ENCODE measurements around the gene MBNL1. TPM values are rescaled to one million over a fixed set of nuclear protein-coding genes. Genes with fewer than 3 reads are reported as not detected.

MBNL1 gene
- total and polyA plus RNA-seq, 2 donors (not counting 3 experiments of a cell fraction or from before 2014, with no cell fraction given), result 179 to 362 TPM

DNA sequence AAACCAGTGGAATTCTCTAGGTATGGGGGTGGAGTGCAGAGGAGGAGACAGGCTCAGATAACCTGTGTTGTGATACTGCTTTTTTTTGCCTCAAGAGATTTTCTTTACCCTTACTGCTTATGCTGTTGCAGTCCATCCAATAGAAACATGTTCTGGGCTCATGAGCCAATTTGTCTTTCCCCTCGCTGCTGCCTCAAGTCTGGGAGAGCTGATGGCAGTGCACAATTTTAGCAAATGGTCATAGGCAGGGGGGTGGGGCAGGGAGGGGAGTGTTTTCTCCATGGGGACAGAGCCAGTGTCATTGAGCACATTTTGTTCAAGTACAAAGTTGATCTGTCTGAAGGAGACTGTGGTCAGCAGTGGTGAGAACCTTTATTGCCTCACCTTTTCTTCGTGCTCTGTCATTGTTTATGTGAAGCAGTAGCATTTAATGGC, 134.9 kb downstream of the MBNL1 start:
- no peak for DNase-seq (ENCODE audit: low read depth, low spot score)
- ChIA-PET POLR2A (no interaction called here), CTCF (no interaction called here)
- Histone ChIP-seq H3K4me1 (ENCODE audit: control insufficient read depth, extremely low read depth, insufficient read depth, low read length) (peaks cover 22% of the 10 kb centered on the region), H4K20me1 (replicated peaks; ENCODE audit: control insufficient read depth, extremely low read depth, insufficient read depth, low read length) (peaks cover 23% of the 10 kb centered on the region), H3K27ac (ENCODE audit: insufficient read depth, low read depth, low read length) (no peak overlapping the region), H3K9me3 (replicated peaks; ENCODE audit: control insufficient read depth, insufficient read depth, low read length) (no peaks in the 10 kb centered on the region), H3K36me3 (ENCODE audit: control insufficient read depth in 2 of 2, extremely low read depth in 1 of 2, insufficient read depth in 2 of 2, low read length in 2 of 2) (peaks cover 0 to 5% of the 10 kb centered on the region in 2 experiments), H3K9ac (replicated peaks; ENCODE audit: extremely low read depth, insufficient read depth, low read length) (no peak overlapping the region), H3K27me3 (ENCODE audit: control insufficient read depth in 2 of 2, insufficient read depth in 2 of 2, low read length in 2 of 2) (no peaks in the 10 kb centered on the region), H3K4me3 (replicated peaks in 1 of 3; ENCODE audit: insufficient read depth in 1 of 3, low read depth in 1 of 3, low read length in 3 of 3) (no peak overlapping the region), H3K9me1 (replicated peaks; ENCODE audit: control insufficient read depth, extremely low read depth, insufficient read depth, low read length) (no peaks in the 10 kb centered on the region), H3K79me2 (ENCODE audit: control insufficient read depth, insufficient read depth, low read length) (peaks cover 99% of the 10 kb centered on the region), H2AFZ (ENCODE audit: low read depth, low read length) (no peak overlapping the region), H3K4me2 (ENCODE audit: insufficient read depth, low read length) (no peak overlapping the region)
- no peak for TF ChIP-seq GATA2 (IDR thresholded peaks at IDR 0.05; ENCODE audit: insufficient read depth, insufficient read length, low read depth, low read length)
- TF ChIP-seq JUN (IDR thresholded peaks at IDR 0.05; ENCODE audit: borderline replicate concordance, insufficient read depth, insufficient read length, low read depth), result no peak
- no peak for TF ChIP-seq FOS (IDR thresholded peaks at IDR 0.05; ENCODE audit: borderline replicate concordance, insufficient read depth, low read length)
- TF ChIP-seq POLR2A (IDR thresholded peaks at IDR 0.05; ENCODE audit: low read depth, low read length), result no peak
- no peak for TF ChIP-seq EZH2 (IDR thresholded peaks at IDR 0.05; ENCODE audit: borderline replicate concordance, low read depth, low read length, severe bottlenecking)
- TF ChIP-seq MYC (IDR thresholded peaks at IDR 0.05; ENCODE audit: low read depth, low read length), result no peak
- no peak for FAIRE-seq
- intact Hi-C loops (cut with micrococcal nuclease) (no loop called here), dilution Hi-C loops (cut with MboI; ENCODE audit: extremely low pct_ligation_motif_present, low sequenced_read_pairs) (no loop called here)
- BruUV-seq (replicated peaks), result no TSS peak

DNA sequence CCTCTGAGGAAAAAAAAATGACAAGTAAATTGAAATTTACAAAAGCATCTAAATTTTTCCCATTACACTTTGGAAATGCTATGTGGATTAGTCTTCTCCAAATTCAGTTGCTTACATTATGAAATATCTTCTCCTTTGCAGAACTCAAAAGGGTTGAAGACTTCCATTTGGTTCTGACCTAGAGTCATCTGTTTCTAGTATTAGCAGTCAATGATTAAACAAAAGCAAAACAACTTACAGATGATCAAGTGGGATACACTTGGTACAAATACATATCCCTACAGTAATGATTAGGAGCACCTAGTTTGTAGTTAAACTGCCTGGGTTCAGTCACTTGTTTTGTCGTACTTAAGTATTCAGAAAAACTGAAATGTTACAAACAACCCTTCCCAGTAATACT, 136.2 kb downstream of the MBNL1 start:
- Histone ChIP-seq H3K4me3 (replicated peaks in 1 of 3; ENCODE audit: insufficient read depth in 1 of 3, low read depth in 1 of 3, low read length in 3 of 3) (no peak overlapping the region), H3K27ac (ENCODE audit: insufficient read depth, low read depth, low read length) (no peak overlapping the region), H3K9me1 (replicated peaks; ENCODE audit: control insufficient read depth, extremely low read depth, insufficient read depth, low read length) (no peaks in the 10 kb centered on the region), H3K27me3 (ENCODE audit: control insufficient read depth in 2 of 2, insufficient read depth in 2 of 2, low read length in 2 of 2) (no peaks in the 10 kb centered on the region), H3K36me3 (ENCODE audit: control insufficient read depth in 2 of 2, extremely low read depth in 1 of 2, insufficient read depth in 2 of 2, low read length in 2 of 2) (peaks cover 0 to 5% of the 10 kb centered on the region in 2 experiments), H3K9ac (replicated peaks; ENCODE audit: extremely low read depth, insufficient read depth, low read length) (no peak overlapping the region), H3K4me1 (ENCODE audit: control insufficient read depth, extremely low read depth, insufficient read depth, low read length) (peaks cover 8% of the 10 kb centered on the region), H3K4me2 (ENCODE audit: insufficient read depth, low read length) (no peak overlapping the region), H4K20me1 (replicated peaks; ENCODE audit: control insufficient read depth, extremely low read depth, insufficient read depth, low read length) (peaks cover 24% of the 10 kb centered on the region), H3K9me3 (replicated peaks; ENCODE audit: control insufficient read depth, insufficient read depth, low read length) (no peaks in the 10 kb centered on the region), H3K79me2 (ENCODE audit: control insufficient read depth, insufficient read depth, low read length) (peaks cover 98% of the 10 kb centered on the region), H2AFZ (ENCODE audit: low read depth, low read length) (no peak overlapping the region)
- no peak for TF ChIP-seq MYC (IDR thresholded peaks at IDR 0.05; ENCODE audit: low read depth, low read length)
- TF ChIP-seq GATA2 (IDR thresholded peaks at IDR 0.05; ENCODE audit: insufficient read depth, insufficient read length, low read depth, low read length), result no peak
- TF ChIP-seq, protein P1, sequence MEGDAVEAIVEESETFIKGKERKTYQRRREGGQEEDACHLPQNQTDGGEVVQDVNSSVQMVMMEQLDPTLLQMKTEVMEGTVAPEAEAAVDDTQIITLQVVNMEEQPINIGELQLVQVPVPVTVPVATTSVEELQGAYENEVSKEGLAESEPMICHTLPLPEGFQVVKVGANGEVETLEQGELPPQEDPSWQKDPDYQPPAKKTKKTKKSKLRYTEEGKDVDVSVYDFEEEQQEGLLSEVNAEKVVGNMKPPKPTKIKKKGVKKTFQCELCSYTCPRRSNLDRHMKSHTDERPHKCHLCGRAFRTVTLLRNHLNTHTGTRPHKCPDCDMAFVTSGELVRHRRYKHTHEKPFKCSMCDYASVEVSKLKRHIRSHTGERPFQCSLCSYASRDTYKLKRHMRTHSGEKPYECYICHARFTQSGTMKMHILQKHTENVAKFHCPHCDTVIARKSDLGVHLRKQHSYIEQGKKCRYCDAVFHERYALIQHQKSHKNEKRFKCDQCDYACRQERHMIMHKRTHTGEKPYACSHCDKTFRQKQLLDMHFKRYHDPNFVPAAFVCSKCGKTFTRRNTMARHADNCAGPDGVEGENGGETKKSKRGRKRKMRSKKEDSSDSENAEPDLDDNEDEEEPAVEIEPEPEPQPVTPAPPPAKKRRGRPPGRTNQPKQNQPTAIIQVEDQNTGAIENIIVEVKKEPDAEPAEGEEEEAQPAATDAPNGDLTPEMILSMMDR (IDR thresholded peaks at IDR 0.05; ENCODE audit: extremely low read depth in 1 of 2, insufficient read depth in 1 of 2, low read depth in 1 of 2, low read length in 2 of 2), result no peak
- no peak for TF ChIP-seq FOS (IDR thresholded peaks at IDR 0.05; ENCODE audit: borderline replicate concordance, insufficient read depth, low read length)
- ChIA-PET POLR2A (no interaction called here), CTCF (no interaction called here)
- no TSS peak for BruUV-seq (replicated peaks)
- no peak for DNase-seq (ENCODE audit: low read depth, low spot score)
- intact Hi-C loops (cut with micrococcal nuclease) (no loop called here), dilution Hi-C loops (cut with MboI; ENCODE audit: extremely low pct_ligation_motif_present, low sequenced_read_pairs) (no loop called here)
- no peak for FAIRE-seq
